Ureter (tissue), 1 donor: ENCODE data around the gene C1orf174. TPM values are rescaled to one million over a fixed set of nuclear protein-coding genes. Genes with fewer than 3 reads are reported as not detected.

Experiments
- DNase-seq: peaks from one replicate; pipeline ENCODE4 v3.0.0-alpha.2; 2020; ENCODE audit warnings: low spot score
- total RNA-seq: library from RNA; stranded (reverse); gene quantifications from one replicate; pipeline ENCODE4 v1.2.4, GENCODE V29; 2023
- donor health status: DM: yes; HTN: yes; CAD: no.

C1orf174 gene
- 23.2 TPM for total RNA-seq

DNA sequence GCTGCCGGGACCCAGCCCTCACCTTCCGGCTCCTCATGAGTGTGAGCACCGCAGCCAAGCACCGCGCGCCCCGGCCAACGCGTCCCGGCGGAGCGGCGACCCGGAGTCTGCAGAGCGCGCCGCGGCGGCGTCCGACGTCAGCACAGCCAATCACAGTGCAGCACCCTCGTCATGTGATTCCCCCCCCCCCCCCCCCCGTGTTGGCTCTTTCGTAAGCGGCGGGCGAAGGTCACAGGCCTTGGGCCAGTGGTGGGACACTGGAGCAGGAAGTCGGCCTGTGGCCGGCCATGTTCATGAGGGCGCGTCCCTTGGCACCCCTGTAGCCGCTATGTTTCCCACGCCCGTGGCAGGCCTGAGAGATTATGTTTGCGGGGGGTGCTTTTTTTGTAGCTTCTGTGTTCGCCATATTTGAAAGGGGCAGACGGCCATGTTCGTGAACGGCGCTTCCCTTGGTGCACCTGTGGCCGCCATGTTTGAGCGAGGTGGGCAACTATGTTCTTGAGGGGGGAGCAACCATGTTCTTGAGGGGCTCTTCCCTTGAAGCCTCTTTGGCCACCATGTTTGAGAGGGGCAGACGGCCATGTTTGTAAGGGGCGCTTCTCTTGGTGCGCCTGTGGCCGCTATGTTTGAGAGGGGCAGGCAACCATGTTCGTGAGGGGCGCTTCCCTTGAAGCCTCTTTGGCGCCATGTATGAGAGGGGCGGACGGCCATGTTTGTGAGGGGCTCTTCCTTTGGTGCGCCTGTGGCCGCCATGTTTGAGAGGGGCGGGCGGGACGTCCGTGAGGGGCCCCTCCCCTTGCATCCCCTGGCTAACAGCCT lies at the start of gene C1orf174:
Gene C1orf174 (minus strand): TSS at position 123 of the 819 bp plus-strand sequence. CDS start 86 bp downstream, at position 37.
- peak; percentile 97 for DNase-seq

DNA sequence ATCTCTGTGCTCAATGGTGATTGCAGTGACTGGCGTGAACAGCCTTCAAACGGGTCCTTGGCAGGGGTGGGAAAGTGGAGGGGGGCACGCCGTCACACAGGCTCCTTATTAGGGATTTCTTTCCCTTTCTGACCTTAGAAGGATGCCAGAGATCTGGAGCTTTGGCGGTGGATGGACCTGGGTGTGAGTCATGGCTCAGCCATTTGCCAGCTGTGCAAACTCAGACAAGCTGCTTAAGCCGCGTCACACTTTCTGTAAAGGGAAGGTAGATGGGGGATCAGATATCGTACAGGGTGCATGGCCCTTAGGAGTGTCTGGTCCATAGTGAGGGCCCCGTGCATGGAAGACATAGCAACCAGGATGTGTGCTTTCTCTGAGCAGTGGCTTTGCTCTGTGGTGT lies 48.3 kb upstream of the C1orf174 start:
- no peak for DNase-seq

DNA sequence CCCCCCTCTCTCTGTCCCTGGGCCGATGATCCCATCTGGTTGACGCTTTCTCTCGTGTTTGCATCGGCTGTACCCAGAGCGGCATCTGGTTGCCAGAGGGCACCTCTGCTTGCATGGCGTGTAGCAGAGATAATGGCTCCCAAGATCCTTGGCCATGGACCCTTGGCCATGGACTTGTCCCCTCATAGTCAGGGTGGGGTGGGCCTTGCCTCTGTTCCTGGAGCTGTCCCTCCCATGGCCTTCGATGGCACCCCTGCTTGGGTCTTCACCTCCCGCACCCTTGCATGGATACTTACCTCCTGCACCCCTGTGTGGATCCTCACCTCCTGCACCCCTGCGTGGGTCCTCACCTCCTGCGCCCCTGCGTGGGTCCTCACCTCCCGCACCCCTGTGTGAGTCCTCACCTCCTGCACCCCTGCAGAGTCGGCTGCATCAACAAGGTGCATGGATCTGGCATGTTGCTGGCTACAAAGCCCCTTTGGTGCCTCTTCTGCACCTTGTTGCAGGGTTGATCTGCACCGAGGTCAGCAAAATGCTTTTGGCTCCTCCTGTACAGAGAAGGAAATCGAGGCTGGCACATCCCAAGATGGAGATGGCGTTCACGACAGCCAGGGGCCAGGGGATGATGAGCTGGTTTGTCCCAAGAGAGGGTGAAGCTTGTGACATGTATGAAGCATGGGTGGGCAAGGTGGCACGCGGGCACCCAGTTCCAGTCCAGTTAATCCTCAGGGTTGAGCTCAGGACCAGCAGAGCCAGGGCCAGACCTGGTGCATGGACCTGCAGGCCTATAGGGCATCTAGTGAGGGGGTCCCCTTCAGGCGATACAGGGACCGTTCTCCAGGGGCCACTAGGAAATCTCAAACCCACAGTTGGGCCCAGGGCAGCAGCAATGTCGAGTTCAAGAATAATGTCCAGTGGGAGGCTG lies 46.1 kb upstream of the C1orf174 start:
- DNase-seq = no peak

DNA sequence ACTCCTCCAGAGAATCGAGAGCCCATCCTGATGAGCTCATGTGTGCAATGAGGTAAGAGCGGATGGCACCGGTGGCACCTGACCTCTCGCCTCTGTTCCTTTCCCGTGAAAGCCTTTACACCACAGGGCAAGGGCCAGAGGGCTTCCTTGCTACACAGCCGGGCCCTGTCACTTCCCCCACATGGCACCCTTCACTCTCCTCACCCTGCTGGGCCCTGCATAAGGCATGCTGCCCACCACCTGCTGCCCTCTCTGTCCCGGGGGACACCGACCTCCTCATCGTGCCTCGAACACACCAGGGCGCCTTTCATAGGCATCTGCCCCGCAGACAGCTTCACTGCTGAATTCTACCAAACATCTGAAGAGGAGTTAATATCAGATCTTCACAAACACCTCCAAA lies 45.1 kb upstream of the C1orf174 start:
- DNase-seq = no peak

DNA sequence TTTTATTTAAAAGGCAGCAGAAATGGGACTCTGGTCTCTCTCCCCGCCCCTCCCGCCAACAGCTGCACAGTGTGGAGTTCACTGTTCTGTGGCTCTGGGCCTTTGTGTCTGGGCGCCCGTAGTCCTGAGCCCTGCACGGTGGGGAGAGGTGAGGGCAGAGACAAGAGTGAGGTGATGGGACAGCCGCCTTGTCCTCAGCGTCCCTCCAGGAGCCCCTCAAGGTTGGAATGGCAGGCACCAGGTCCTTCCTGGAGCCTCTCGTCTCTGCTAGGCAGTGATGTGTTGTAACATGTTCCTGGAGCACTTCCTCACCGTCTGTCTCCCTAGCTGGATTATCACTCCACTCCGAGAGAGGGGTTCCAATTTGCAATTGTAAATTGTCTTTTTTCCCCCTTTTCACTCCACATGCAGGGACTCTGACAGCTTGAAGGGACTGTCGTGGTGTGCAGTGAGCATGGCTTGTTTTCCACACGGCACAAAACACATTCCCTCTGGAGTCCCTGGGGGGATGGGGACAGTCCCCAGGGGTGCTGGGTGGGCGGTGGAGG lies 44.6 kb upstream of the C1orf174 start:
- DNase-seq = no peak

DNA sequence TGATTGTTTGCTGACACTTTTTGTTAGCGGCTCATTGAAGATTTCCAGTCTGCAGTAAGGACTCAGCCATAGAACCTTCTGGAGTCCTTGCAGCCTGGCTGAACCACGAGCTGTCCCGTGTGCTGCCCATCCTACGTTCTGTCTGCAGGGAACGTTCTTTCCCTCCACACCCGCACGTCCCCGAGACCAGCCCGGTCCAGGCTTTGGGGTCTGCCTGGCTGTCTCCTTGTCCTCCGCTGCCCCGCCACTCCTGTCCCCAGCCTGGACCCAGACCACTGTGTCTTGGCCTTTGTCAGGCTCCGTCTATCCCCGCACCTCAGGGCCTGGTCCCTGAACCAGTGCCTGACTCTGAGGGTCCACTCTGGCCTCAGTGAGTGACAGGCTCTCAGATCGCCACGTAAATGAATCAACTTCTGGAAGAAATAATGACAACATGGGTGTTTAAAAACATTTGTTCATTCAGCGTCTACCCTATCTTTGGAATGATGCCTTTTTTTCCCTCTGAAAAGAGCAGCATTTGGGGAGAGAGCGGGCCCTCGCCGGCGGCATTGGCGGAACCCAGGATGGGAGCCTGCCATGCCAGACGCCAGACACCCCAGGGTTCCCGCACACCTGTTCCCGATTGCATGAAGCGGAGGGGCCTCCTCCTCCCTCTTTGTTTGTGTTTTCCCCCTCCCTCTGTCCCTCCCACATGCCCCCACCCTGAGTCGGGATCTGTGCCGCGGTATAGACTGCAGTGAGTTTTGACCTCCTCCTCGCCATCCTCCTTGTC lies 43.9 kb upstream of the C1orf174 start:
- DNase-seq = no peak

DNA sequence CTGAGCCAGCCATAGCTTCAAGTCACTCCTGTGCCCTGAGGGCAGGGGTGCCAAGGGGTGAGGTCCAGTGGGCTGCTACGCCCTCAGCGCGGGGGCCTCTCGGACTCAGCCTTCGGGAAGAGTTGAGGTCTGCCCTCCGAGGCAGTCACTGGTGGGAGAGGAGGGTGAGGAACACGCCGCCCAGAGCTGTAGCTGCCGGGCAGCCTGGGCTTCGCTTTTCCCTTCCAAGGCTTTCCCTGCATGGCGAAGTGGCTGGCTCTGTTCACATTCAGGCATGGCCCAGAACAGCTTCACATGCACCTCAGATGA lies 43.0 kb upstream of the C1orf174 start:
- DNase-seq = no peak

DNA sequence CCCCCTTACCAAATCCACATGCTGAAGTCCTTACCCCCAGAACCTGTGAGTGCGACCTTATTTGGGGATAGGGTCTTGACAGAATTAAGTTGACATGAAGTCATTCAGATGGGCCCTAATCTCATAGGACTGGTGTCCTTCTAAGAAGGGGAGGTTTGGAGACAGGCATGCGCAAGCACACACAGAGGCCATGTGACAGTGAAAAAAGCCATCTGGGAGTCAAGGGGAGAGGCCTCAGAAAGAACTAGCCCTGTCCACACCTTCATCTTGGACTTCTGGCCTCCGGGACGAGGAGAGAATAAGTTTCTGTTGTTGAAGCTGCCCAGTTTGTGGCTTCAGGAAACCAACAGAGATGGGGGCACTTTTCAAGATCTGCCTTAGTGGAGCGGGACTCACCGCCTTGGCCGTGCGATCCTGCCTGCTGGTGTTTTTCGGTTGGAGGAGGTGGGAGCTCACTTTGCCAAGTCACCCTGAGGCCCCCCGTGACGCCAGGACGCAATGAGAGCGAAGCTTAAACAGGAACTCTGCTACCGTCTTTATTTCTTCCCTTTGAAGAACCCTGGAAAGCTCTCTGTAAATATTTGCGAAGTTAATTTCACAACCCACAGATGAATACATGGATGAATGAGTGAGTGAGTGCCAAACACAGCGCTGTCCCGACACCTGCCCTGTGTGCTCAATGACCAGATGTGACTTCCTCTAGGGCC lies 42.5 kb upstream of the C1orf174 start:
- DNase-seq = no peak

DNA sequence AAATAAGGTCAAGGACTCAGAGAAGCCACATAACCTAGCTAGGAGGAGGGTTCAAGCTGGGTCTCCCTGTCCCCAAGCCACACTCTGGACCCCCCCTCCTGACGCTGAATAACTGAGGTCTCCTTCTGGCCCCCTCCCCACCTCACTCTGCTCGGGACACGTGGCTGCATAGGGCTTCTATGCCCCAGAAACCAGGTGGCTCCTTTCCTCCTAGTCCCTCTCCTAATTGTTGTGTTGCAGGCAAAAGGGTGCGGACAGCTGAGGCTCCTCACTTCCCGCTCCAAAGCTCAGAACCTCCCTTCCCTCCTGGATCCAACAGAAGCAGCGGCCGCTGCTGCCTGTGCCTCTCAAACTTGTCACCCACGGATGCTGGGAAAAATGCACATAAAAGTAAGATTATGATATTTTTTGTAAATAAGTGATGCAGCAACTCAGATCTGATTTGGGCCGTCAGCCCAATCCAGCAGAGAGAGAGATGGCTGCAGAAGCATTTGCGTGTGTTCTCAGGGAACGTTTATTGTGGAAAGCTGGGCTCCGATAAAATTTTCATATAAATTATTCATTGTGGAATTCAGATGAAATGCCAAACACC lies 40.8 kb upstream of the C1orf174 start:
- no peak for DNase-seq

DNA sequence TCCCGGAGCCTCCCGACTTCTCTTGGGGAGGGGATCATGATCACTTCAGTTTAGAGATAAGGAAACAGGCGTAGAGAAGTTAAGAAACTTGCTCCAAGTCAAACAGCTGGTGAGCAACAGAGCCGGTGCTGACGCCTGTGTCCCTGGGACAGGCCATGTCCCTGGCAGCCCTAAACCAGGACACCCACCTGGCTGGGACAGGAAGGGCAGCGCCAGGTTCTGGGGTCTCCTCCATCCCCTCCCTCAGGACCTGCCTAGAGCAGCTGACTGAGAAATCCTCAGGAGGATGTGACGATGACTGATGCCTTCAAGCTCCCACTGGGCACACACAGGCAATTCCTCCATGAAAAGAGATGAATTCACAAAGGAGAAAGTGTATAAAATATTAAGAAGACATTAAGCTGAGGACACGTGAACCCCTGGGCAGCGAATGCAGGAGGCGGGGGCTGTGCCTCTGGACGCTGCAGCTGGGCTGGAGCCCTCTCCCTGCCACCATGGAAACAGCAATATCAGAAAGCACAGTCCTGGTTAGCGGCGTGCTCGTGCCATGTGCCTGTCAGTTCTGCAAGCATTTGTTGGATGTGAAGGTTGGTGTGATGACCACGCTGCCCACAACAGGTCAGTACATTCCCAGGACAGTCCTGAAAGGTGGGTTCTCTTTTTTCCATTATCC lies 40.1 kb upstream of the C1orf174 start:
- DNase-seq = no peak

DNA sequence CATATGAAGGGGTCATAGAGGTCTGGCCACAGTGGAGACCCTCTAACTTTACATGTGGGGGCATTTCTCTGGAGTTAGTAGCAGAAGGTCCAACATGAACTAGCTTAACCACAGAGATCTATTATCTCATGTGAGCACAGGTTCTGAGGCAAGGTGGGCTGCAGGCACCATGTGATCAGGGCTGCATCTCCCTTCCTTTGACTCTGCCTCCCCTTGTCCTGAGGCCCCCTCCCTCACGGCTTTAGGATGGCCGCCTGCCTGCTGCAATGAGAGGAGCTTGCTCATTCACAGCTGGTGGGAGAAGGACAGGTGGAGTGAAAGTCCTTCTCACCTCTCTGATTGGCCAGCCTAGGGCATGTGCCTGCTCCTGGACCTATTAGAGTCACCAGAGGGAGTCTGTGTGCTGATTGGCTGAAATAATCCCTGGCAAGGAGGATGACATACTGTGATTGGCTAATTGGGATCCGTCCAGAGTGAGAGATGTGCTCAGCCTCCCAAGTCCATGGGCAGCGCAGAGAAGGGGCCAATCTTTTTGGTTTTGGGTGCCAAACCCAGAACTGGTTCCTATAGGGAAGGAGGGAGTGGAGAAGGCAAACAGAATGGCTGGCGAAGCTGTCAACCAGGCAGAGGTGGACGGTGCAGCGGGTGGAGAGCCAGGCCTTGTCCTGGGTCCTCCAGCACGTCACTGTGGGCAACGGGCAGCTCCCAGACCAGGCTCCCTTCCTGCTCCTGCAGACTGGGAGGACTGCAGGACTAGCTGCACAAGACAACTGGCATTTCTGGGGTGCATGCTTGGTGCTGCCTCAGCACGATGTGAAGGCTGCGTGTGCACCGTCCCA lies 39.4 kb upstream of the C1orf174 start:
- no peak for DNase-seq

DNA sequence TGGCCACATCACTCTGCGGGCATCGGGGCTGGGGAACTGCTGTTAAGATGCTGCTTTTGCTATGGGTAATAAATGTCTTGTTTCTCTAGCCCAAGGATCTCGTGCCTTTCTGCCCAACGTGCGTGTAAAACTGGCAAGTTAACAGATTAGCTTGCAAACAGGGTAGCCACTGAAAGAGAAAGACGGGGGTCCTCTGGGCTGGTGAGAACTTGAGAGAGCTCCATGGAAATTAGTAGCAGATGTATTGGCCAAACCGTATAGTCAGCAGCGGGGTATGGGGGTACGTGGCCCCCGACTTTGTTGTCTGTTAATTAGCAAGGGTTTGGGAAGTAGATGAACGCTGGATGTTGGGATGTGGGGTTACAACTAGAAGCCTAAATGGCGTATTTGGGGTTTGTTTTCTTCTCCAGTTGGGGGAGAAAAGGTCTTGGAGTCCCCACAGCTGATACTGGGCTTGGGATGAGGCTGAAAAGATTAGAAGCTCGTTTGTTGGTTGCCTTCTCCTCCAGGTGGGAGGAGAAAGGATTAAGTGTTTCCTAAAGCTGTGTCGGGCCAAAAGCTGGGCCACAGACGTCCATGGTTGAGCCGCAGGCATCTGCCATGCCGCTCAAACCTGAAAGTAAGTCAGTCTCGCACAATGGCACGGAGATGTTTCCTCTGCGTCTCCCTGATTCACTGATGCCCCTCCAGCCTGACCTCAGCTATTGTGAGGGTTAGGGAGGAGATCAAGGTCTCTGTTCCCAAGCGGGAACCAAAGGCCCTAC lies 32.3 kb upstream of the C1orf174 start:
- DNase-seq = no peak

DNA sequence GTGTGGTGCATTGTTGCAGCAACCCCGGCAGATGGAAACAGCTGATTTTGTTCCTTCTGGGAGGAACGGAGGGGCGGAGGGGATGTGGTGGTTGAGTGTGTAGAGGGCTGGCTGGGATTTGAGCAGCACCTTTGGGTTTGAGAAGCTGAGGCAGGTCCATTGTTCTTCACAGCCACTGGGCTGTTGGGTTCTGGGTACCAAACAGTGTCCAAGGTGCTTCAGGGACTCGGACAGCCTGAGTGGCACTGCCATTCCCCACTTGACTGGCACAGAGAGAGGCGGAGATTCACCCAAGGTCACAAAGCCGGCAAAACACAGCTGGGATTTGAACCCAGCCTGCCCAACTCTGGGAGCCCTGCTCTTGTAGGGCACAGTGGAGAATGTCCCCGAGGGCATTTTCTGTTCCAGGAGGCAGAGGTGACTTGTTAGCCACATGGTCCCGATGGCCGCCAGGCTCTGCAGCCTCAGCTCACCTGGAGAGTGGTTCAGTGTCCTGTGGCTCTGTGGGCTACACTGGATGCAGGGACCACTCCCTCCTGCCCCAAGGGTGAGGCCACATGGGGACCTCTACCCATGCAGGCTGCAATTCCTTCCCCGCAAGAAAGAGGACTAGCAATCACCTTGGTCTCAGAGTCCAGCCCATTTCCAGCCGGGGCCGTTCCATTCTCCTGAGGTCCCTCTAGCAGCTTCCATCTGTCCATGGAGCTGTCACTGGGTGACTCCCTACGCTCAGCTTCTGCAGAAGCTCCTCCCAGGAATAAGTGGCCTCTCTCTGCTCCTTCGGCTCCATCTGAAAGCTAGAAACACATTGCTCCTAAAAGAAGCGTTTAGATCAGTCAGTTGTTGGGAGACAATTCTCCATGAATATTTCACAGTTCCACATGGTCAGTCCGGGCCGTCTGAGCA lies 31.2 kb upstream of the C1orf174 start:
- no peak for DNase-seq

DNA sequence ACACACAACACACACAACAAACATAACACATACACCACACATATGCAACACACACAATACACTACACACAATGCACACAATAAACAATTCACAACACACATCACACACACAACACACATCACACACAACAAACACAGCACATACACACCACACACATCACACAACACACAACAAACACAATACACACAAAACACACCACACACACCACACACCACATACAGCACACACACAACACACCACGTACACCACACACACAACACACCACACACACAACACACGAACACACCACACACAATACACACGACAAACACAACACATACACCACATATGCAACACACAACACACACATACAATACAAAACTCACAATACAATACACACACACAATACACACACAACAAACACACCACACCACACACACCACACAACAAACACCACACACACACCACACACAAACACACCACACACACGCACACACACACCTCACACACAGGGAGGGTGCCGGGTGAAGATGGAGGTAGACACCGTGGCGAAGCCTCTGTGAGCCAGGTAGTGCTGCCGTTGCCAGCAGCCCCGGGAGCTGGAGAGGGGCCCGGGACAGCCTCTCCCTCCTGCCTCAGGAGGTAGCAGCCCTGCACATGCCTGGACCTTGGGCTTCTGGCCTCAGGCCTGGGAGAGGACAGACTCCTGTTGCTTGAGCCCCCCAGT lies 30.4 kb upstream of the C1orf174 start:
- DNase-seq = no peak

DNA sequence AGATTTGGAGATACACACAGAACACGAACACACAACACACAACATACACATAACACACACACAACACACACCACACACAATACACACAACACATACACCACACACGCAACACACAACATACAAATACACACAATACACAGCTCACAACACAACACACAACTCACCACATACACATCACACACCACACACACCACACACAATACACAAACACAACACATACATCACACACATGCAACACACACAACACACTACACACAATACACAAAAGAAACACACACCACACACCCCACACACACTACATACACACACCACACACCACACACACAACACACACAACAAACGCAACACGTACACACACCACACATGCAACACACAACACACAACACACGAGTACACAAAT lies 29.1 kb upstream of the C1orf174 start:
- DNase-seq = no peak

DNA sequence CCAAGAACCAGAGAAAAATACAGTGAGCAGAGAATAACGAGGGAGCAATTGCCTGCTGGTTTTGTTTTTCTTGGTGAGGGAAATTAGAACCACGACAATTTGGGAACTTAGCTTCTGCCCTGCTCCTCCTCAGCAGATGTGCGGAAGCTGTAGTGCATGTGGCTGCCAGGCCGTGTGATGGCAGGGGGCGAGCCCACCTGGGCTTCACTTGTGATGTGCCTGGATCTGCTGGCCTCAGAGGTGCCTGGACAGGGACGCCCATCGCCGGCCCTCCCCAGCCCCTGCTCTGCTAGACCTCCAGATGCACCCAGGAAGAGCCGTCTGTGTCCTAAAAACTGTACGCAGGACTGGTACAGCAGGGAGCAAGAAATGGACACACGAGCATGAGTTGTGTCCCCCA lies 28.5 kb upstream of the C1orf174 start:
- no peak for DNase-seq

DNA sequence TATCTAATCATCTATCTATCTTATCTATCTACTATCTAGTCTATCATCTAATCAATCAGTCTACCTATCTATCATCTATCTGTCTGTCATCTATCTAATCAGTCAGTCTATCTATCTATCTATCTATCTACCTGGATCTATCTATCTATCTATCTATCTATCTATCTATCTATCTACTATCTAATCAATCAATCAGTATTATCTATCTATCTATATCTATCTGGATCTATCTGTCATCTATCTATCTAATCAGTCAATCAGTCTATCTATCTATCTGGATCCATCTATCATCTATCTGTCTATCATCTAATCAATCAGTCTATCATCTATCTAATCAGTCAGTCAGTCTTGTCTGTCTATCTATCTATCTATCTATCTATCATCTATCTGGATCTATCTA lies 26.9 kb upstream of the C1orf174 start:
- no peak for DNase-seq
